Astrocyte of the cerebellum (primary cell): ENCODE measurements around the gene DLG5.
"Not testable (repeated sequence)": the region's sequence is repeated elsewhere in the genome, so short reads cannot be mapped to it uniquely, and the experiment has no call there.

Experiments used
- DNase-seq: peaks from one replicate; pipeline ENCODE4 v3.0.0-alpha.2; 2011; ENCODE audit warnings: low read depth
- H3K4me3 ChIP-seq: 2 replicates; pipeline ENCODE4 v1.5.1; 2011; ENCODE audit warnings: mild to moderate bottlenecking, low read depth, low read length, moderate library complexity
- CTCF ChIP-seq: IDR thresholded peaks from 2 replicates; pipeline ENCODE4 v1.5.1; 2012; ENCODE audit warnings: low read length, low read depth, moderate library complexity, mild to moderate bottlenecking; ENCODE audit errors: missing control alignments
- in situ Hi-C: cut with HindIII; loops from 2 replicates; pipeline ENCODE4 v1.10.0; 2017; ENCODE audit warnings: low sequenced_read_pairs

DLG5 gene

GRCh38 chr10:77780180-77780579 is 146.4 kb downstream of the DLG5 start:
- no peak for DNase-seq
- no peak overlapping the region for H3K4me3 ChIP-seq
- in situ Hi-C loops, result no loop called here
- no peak for TF ChIP-seq CTCF

GRCh38 chr10:77776487-77776886 is 150.1 kb downstream of the DLG5 start:
- TF ChIP-seq CTCF, result no peak
- DNase-seq, result no peak
- no peak overlapping the region for H3K4me3 ChIP-seq
- in situ Hi-C loops, result no loop called here

GRCh38 chr10:77774940-77775391 is 151.6 kb downstream of the DLG5 start:
- no peak for TF ChIP-seq CTCF
- in situ Hi-C loops, result no loop called here
- DNase-seq, result no peak
- no peak overlapping the region for H3K4me3 ChIP-seq

GRCh38 chr10:77773631-77774426 is 152.7 kb downstream of the DLG5 start:
- no peak for TF ChIP-seq CTCF
- no peak overlapping the region for H3K4me3 ChIP-seq
- DNase-seq, result no peak
- in situ Hi-C loops, result no loop called here

- DNase-seq, H3K4me3 ChIP-seq, in situ Hi-C loops: not testable (repeated sequence)
Observed at GRCh38 chr10:77772852-77773600, 153.5 kb downstream of the DLG5 start.

- in situ Hi-C loops, result no loop called here
- DNase-seq, result no peak
- no peak overlapping the region for H3K4me3 ChIP-seq
- TF ChIP-seq CTCF, result no peak
Observed at GRCh38 chr10:77771851-77772250, 154.7 kb downstream of the DLG5 start.

GRCh38 chr10:77771450-77771849 is 155.1 kb downstream of the DLG5 start:
- in situ Hi-C loops, result no loop called here
- no peak for TF ChIP-seq CTCF
- DNase-seq, result no peak
- H3K4me3 ChIP-seq, result no peak overlapping the region
